Activated T-helper 9 cell treated with anti-CD3 and anti-CD28 coated beads, Interleukin-2, amount 50 U/mL, for 16 hours (primary cell): ENCODE measurements around the gene GCGR.

Experiments
- DNase-seq: peaks from one replicate; pipeline ENCODE4 v3.0.0-alpha.2; 2020; ENCODE audit warnings: low read depth

The GCGR gene

DNA sequence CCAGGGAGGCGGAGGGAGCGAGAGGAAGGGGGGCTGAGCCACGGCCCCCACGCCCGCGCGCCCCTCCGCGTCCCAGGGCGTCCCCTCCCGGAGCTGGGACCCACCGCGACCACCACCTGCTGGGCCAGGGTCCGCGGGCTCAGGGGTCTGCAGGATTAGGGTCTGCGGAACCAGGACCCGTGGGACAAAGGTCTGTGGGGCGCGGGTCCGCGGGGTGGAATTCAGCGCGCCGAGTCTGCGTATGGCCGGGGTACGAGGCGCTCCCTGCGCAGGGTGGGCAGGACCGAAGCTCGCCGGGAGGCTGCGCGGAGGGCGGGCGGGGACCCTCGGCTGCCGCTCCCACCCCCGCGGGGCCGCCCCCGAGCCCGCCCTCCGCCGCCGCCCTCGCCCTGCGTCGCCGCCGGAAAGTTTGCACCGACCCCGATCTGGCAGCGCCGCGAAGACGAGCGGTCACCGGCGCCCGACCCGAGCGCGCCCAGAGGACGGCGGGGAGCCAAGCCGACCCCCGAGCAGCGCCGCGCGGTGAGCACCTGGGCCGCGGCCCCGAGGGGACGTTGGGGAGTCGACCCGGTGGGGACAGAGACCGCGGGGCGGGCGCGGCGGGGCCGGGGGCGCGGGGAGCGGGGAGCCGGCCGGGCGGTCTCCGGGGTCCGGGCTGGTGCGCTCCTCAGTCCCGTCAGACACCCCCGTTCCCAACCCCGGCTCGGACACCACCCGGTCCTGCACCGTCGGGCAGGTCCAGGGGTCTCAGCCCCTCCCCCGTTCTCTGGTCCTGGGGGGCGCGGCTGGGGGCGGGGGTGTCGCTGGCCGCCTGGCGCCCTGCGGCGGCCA, at the start of gene GCGR:
GCGR (plus strand) TSS at position 423 of the 831 bp plus-strand sequence. CDS start 4,869 bp downstream, outside the sequence.
- DNase-seq = no peak

DNA sequence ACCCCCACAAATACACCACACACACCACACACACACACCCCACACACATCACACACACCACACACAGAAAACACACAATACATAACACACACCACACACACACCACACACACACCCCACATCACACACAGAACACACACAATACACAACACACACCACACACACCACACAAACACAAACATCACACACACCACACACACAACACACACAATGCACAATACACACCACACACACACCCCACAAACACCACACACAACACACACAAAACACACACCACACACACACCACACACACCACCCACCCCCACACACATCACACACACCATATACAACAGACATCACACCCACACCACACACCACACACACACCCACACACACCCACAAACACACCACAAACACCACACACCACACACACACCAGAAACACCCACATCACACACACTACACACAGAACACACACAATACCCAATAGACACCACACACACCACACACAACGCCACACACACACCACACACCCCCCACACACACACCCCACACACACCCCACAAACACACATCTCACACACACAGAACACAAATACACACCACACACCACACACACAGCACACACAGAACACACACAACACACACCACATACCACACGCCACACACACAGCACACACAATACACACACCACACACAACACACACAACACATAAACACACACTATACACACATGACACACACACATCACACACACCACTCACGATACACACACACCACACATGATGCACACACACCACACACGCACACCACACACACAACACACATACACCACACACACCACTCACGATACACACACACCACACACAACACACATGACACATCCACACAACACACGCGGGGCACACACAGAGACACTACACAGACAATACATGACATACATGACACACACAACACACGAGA, 11.0 kb upstream of the GCGR start:
- no peak for DNase-seq

DNA sequence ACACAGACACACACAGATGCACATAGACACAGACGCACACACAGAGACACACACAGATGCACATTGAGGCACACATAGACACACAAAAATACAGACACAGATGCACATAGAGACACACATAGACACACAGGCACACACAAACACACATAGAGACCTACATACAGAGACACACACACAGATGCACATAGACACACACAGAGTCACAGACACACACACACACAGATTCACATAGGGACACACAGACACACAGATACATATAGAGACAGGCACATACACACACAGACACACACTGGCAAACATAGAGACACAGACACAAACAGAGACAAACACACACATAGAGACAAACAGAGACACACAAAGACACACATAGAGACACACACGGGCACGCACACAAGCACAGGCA, 9.9 kb upstream of the GCGR start:
- no peak for DNase-seq

DNA sequence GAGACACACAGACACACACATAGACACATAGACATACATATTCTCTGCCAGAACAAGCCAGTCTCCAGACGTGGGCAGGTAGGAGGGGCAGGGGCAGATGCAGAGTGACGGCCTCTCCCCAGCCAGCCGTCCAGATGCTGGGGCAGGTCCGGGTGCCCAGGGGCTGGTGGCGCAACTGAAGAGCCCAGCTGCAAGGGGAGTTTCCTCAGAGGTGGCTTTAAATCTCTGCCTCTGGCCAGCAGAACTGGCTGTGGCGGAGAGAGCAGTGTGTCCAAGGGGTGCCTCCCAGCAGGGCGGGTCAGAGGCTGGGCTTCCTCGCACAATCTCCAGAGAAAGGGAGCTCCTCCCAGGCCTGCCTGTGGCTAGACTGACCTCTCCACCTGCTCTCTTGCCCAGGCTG, 9.4 kb upstream of the GCGR start:
- no peak for DNase-seq

DNA sequence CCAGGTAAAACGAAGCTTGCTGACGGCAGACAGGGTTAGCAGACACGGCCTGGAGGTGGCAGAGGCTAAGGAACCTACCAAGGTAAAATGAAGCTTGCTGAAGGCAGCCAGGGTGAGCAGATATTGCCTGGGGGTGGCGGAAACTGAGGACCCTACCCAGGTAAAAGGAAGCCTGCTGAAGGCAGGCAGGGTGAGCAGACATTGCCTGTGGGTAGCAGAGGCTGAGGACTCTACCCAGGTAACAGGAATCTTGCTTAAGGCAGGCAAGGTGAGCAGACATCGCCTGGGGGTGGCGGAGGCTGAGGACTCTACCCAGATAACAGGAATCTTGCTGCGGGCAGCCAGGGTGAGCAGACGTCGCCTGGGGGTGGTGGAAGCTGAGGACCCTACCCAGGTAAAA, 2.6 kb upstream of the GCGR start:
- no peak for DNase-seq

DNA sequence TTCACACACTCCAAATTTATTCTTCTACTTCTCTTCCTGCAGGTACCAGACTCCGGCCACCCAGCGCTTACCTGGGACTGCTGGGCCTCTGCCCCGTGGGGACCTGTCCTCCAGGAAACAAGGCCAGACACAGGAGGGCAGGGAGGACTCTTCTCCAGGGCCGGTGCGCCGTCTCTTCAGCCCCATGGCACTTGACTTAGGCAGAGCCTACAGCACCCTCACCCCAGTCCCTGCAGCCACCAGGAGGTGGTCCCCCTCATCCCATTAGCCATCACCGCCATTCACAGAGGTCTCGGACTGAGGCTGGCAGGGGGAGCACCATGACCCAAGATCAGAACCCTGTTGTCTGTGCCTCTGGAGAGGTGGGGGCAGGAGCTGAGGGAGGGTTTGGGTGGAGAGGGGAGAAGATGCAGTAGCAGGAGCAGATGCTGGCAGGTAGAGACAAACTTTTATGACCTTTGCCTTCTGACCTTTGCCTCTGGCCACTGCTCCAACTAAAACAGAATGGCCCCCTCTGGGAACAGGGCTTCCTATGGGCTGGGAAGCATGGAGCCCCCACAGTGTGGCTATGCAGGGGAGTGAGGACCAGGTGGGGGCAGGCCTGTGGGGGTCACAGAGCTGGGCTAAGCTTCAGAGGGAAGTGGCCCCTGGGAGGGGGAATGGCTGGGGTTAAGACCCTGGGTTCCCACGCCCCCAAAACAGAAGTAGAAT, 1.7 kb upstream of the GCGR start:
- DNase-seq = no peak

DNA sequence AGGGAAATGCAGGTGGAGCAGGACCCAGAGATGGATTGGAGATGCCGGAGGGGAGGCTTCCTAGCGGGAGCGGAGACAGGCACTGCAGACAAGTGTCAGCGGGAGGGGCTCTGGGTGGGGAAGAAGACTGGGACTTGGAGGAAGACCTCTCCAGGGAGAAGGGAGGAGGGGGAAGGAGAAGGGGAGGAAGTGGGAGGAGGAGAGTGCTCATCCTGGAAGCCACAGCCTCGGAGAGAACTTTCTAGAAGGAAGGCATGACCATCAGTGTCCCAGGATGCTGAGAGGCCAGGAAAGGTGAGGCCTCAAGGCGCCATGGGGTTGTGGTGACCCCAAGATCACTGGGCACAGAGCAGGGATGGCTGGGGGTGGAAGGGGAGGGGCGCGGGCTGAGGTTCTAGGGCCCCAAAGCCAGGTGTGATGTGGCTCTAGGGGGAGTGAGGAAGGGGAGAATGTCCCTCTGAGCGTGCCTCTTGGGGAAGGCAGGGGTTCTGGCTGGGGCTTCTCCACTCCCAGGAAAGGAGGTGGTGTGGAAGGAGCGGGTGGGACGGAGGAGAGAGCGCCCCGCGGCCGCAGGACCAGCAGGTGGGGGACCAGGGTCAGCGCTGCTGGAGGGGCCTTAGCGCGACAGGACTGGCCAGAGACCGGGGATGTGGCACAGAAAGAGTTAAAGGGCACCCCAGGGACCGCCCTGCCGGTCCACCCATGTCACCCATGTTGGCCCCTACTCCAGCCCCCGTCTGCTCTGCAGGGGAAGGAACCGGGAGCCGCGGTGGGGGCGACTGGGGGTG, 900 bp upstream of the GCGR start:
- DNase-seq = no peak

DNA sequence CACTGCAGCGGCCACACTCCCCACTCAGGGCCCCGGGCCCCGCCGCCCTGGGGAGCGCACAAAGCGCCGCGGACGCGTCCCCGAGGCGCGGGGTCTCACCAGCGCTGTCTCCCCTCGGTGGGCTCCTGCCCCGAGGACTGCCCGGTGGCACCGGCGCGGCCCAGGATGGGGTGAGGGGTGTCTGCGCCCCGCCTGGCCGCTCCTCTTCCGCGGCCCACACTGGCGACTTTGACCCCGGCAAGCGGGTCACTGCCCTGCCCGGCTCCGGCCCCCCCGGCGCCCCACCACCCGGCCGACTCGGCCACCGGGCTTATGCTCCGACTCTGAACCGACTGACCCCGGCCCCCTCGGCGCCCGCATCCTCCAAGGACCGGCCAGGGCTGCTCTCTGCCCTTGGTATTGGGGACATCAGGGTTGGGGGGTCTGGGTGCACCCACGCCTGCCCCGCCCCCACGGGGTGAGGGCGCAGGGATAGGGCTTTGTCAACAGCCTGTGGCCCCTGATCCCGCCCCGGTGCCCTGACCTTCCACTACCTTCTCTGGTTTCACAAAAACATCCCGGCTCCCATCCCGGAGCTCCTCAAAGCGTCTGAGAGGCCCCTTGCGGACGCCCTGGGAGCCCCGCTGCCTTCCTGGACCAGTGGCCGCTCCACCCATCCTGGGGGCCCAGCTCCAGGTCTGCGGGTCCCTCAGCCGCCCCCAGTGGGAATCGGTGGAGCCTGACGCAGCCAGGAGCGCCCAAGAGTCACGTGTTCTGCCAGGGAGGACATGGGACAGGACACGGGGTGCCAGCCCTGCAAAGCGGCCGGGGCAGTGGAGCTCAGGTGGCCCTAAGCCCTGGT, 829 bp downstream of the GCGR start:
- DNase-seq = no peak

DNA sequence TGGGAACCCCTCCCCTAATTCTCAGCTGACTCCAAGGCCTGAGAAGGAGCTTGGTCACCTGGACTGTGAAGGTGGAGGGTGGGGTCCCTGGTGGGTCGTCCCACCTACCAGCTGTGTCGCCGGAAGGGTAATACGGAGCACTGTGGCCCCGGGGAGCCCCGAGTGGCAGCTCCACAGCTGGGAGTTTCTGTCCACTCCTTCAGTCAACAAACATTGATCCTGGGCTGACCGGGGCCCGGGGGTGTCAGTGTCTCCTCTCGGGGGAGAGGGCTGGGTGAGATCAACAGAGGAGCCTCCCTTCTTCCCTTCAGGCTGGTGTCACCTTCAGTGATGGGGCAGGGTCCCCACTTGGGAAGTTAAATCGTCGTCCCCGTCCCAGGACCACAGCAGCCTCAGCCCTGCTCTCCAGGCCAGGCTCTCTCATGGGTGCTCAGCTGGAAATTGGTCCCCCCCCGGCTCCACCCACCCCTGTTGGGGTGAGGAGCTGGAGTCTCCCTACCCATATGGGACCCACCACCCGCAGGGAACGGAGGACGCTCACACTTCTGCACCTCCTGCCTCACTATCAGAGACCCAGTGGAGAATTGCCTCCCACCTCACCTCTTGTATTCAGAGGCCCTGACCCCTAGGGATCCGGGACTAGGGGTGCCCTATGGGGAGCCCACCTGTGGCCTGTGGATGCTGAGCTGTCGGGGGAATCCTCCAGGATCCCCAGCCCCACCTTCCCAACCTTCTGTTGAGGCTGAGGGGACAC, 1.9 kb downstream of the GCGR start:
- DNase-seq = no peak

DNA sequence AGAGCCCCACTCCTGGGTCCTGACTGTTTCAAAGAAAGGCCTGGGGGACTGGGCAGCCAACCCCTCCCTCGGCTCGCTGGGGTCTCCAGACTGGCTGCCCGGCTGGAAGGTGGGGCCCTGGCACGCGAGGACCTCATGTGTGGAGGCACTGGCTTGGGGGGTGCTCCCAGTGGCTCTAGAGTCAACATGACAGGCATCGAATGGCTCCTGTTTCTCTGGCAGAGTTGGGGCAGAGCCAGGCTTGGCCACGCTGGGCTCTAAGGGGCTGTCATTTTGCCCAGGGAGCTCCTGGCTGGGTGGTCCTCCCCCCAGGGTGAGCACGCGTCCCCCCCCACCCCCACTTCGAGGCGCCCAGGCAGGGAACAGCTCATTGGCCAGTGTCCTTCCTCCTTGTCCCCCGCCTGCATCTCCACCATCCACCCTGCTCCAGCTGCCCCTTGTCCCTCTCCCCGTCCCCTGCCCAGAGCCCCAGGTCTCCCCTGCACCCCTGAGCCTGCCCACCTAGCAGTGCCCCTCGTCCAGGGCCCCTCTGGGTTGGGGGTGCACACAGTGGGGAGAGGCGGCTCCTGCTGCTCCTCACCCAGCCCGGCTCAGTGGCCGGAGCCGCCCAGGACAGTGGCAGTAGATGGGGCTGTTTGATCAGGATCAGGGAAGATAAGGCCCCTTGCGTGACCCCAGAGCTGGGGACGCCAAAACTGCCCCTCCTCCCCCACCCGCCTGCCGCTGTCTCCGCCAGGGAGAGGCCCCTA, 2.7 kb downstream of the GCGR start:
- no peak for DNase-seq

DNA sequence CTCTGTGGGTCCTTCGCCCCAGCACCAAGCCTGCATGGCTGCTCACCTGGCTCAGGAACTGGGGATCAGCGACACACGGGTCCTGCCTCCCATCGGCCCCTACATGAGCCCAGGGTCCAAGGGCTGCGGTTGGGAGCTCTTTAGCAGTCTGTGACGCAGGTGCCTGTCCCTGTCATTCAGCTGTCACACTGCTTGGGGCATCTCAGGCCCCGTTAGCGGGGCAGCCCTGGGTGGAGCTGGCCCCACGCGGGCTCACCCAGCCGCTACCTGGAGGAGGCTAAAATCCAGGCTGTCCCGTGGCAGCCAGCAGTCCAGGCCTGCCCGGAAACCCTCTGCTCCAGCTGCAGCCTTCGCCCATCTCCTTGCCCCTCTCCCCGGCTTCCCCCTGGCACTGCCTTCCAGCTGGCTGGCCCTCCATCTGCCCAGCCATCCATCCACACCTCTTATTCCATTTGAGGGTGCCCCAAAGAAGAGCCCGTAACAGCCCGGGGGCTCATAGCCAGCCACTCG, 3.3 kb downstream of the GCGR start:
- DNase-seq = no peak

DNA sequence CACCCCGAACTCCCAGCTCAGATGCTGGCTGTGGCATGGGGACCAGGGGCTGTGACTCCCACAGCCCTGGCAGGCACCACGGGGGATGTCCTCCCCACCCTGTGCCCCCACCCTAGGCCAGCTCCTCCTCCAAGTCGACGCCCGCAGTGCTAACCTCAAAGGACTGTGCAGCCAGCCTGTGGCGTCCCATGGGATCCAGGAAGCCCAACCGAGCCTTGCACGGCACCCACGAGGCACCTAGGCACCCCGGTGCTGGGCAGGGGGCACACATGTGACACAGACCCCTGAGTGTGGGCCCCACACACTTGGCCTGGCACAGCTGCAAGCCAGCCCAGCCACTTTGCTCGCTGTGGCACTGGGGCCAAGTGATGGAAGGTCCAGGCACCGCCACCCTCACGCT, 3.9 kb downstream of the GCGR start:
- no peak for DNase-seq

DNA sequence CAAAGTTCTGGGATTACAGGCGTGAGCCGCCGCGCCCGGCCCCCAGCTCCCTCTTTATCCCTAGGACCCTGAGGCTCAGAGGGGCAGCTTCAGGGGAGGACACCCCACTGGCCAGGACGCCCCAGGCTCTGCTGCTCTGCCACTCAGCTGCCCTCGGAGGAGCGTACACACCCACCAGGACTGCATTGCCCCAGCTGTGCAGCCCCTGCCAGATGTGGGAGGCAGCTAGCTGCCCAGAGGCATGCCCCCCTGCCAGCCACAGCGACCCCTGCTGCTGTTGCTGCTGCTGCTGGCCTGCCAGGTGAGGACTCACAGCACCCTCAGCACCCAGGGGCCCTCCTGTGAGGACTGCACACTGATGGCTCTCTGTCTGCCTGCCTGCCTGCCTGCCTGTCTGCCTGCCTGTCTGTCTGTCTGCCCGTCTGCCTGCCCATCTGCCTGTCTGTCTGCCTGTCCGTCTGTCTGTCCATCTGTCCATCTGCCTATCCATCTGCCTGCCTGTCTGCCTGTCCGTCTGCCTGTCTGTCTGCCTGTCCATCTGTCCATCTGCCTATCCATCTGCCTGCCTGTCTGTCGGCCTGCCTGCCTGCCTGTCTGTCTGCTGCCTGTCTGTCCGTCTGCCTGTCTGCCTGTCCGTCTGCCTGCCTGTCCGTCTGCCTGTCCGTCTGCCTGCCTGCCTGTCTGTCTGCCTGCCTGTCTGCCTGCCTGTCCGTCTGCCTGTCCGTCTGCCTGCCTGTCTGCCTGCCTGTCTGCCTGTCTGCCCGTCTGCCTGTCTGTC, 5.0 kb downstream of the GCGR start:
- DNase-seq = no peak

DNA sequence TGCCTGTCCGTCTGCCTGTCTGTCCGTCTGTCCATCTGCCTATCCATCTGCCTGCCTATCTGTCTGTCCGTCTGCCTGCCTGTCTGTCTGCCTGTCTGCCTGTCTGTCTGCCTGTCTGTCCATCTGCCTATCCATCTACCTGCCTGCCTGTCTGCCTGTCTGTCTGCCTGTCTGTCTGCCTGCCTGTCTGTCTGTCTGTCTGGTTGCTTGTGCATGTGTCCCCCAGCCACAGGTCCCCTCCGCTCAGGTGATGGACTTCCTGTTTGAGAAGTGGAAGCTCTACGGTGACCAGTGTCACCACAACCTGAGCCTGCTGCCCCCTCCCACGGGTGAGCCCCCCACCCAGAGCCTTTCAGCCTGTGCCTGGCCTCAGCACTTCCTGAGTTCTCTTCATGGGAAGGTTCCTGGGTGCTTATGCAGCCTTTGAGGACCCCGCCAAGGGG, 5.6 kb downstream of the GCGR start:
- DNase-seq = no peak

DNA sequence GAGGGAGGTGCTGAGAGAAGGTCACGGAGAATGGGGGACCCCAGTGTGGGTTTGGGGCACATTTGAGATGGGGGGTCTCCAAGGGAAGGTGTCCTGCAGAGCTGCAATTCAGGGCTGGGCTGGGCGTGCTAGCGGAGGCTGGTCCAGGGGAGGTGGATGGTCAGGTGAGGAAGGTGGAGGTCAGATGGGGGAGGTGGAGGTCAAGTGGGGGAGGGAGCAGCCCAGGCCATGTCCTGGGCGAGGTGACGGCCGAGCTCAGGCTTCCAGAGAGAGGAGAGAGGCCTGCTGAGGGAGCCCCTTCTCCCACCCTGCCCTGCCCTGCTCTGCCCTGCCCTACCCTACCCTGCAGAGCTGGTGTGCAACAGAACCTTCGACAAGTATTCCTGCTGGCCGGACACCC, 6.5 kb downstream of the GCGR start:
- no peak for DNase-seq

DNA sequence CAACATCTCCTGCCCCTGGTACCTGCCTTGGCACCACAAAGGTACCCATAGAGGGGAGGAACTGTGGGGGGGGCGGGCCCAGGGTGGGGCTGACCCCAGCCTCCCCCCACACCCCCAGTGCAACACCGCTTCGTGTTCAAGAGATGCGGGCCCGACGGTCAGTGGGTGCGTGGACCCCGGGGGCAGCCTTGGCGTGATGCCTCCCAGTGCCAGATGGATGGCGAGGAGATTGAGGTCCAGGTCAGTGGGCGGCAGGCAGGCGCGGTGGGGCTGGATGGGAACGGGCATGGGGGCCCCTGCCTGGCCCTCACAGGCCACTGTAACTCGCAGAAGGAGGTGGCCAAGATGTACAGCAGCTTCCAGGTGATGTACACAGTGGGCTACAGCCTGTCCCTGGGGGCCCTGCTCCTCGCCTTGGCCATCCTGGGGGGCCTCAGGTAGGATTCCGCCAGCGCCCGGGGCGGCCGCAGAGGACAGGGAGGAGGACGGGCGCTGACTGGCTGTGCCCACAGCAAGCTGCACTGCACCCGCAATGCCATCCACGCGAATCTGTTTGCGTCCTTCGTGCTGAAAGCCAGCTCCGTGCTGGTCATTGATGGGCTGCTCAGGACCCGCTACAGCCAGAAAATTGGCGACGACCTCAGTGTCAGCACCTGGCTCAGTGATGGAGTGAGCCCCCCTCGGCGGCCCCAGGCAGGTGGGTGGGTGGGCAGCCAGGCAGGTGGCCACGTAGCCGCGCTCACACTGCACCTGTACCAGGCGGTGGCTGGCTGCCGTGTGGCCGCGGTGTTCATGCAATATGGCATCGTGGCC, 7.1 kb downstream of the GCGR start:
- no peak for DNase-seq
